Gastroesophageal sphincter (tissue), 4 donors: Measurements from ENCODE around the gene BOLA2. TPM values are rescaled to one million over a fixed set of nuclear protein-coding genes. Genes with fewer than 3 reads are reported as not detected.
"Not testable (repeated sequence)": the region's sequence is repeated elsewhere in the genome, so short reads cannot be mapped to it uniquely, and the experiment has no call there.

Experiments used
- ATAC-seq: fragments of 150-250 bp; one replicate; pipeline ENCODE4 v1.9.1; 2016; ENCODE audit warnings: mild to moderate bottlenecking, moderate library complexity
- H3K27ac ChIP-seq, 4 donors: fragments of 200-600 bp; sonication (generic) in 3 of 4; 1 replicate in 3 of 4; 2 replicates in 1 of 4; pipeline ENCODE4 v1.5.1; 2016 to 2019
- H3K27me3 ChIP-seq: fragments of 200-600 bp; sonication (generic); one replicate; pipeline ENCODE4 v1.5.1; 2019
- H3K36me3 ChIP-seq, 2 donors: fragments of 200-600 bp; sonication (generic); one replicate each; pipeline ENCODE4 v1.5.1; 2019; ENCODE audit warnings: control low read depth in 1 of 2
- H3K4me1 ChIP-seq, 3 donors: fragments of 200-600 bp; sonication (generic); 1 replicate in 2 of 3; 2 replicates in 1 of 3; pipeline ENCODE4 v1.5.1; 2016 to 2019; ENCODE audit warnings: control low read depth in 2 of 3
- H3K4me3 ChIP-seq, 2 donors: fragments of 200-600 bp; sonication (generic); one replicate each; pipeline ENCODE4 v1.5.1; 2019; ENCODE audit warnings: mild to moderate bottlenecking in 1 of 2, moderate library complexity in 1 of 2
- H3K9me3 ChIP-seq, 3 donors: fragments of 200-600 bp; sonication (generic); one replicate each; pipeline ENCODE4 v1.5.1; 2017 to 2019; ENCODE audit warnings: control low read depth in 2 of 3
- WGBS, 2 donors: methylation state at CpG; one replicate each; pipeline ENCODE4 v1.1.5; 2018; ENCODE audit warnings: low coverage in 1 of 2; 5-methylcytosine and 5-hydroxymethylcytosine counted together
- total RNA-seq, 4 donors: library from RNA; depleted of rRNA; stranded (reverse); fragments of >200 nt; gene quantifications; one replicate each; pipeline ENCODE4 v1.1.0, GENCODE V29; 2016
- TF ChIP-seq, protein P1 (sequence below), 4 experiments: fragments of 200-600 bp in 2 of 4; fragments of 450-650 bp in 2 of 4; sonication (generic) in 1 of 4; IDR thresholded peaks; one replicate each; pipeline ENCODE4 v1.5.1; 2017 to 2019; ENCODE audit warnings: antibody characterized with exemption in 4 of 4, mild to moderate bottlenecking in 2 of 4, moderate library complexity in 2 of 4

BOLA2 gene
- 1 to 10 TPM; 5.4 to 8.4 (median 7.4) TPM for total RNA-seq

DNA sequence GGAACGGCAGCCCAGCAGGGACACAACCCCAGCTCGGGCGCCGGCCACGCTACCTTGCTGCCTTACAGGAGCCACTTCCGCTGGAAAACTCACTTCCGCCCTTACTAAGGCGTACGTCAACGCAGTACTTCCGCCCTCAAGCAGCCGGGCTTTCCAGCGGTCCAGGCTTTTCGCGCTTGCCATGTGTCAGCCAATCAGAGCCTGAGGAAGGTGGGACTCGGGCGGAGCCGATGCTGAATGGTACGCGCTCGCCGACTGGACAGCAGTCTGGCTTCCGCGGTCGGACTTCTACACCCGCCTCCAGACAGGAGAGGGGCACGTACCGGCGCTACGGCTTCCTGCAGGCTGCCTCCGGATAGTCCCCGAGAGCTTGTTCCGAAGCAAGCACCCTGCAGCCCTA lies at the start of gene BOLA2, which contains the start of gene SLX1B:
TSS of gene BOLA2 (minus strand) at position 83 of the 400 bp plus-strand sequence. CDS start 98 bp downstream, outside the sequence.
TSS of gene SLX1B (plus strand) at position 265 of the 400 bp plus-strand sequence.
- ATAC-seq: peak; percentile 98
- H3K27ac ChIP-seq, H3K27me3 ChIP-seq, H3K4me3 ChIP-seq, H3K36me3 ChIP-seq, H3K9me3 ChIP-seq, H3K4me1 ChIP-seq: not testable (repeated sequence)
- WGBS, 2 donors: no CpG with 5 or more reads among the region's 33 CpGs

DNA sequence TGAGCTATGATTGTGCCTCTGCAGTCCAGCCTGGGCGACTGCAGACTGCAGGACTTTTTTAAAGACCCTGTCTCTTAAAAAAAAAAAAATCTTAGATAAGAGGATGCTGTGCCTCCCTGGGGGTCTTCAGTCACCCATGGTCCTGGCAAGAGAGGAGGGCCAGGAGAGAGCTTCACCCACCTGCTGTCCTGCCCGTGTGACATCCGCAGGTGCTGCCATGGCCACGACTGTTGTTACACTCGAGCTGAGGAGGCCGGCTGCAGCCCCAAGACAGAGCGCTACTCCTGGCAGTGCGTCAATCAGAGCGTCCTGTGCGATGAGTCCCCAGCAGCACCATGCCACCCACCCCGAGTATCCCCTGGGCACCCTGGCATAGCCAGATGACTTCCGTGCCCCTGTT lies 28.1 kb upstream of the BOLA2 start:
- not testable (repeated sequence) for H3K27me3 ChIP-seq, H3K27ac ChIP-seq, H3K36me3 ChIP-seq, H3K4me3 ChIP-seq, ATAC-seq, H3K9me3 ChIP-seq, H3K4me1 ChIP-seq
- 70% methylated on average over 2 of the region's 12 CpGs; no CpG with 5 or more reads in 1 of the 2 donors for WGBS, 2 donors

DNA sequence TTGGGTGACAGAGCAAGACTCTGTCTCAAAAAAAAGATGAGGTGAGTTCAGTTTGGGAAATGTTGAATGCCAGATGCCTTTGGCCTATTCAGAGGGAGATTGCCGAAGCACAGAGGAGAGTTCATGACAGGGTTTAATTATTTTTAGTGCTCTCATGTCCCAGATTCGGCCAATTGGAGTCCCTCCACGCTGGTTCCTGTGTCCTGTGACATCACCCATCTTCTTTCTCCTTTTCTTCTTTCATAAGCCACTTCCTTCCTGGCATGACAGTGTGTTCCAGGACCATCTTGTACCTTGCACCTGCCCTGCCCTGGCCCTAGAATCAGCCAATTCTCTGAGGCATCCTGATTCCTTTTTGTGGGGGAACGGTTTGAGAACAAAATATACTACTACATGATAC lies 17.9 kb upstream of the BOLA2 start:
- H3K4me1 ChIP-seq, H3K27ac ChIP-seq, H3K27me3 ChIP-seq, H3K36me3 ChIP-seq, H3K9me3 ChIP-seq, ATAC-seq, H3K4me3 ChIP-seq: not testable (repeated sequence)
- WGBS, 2 donors: no CpG with 5 or more reads among the region's 4 CpGs

DNA sequence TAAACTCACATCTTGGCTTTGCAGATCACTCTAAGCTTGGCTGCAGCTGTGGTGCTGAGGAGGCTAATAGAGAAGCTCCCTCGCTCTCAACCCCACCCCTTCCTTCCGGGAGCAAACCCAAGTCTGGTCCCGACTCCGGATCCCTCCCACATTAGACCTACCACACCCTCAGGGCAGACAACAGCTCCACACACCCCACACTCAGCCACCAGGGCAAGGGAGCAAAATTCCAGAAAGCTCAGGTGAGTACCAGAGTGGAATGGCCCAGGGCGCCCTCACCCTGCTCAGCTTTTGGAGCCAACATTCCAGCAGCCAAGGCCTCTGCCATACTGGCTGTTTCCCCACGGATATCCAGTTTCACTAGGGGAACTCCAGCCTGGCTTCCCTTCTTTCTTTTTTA lies 15.5 kb upstream of the BOLA2 start:
- Histone ChIP-seq H3K27ac (peak overlapping the region in 3 of 4 donors; percentile 49 to 68 (median 67)), H3K4me3 (peak overlapping the region in 1 of 2 donors; percentile 25)
- H3K9me3 ChIP-seq, H3K4me1 ChIP-seq, H3K27me3 ChIP-seq, H3K36me3 ChIP-seq: not testable (repeated sequence)
- TF ChIP-seq, protein P1, sequence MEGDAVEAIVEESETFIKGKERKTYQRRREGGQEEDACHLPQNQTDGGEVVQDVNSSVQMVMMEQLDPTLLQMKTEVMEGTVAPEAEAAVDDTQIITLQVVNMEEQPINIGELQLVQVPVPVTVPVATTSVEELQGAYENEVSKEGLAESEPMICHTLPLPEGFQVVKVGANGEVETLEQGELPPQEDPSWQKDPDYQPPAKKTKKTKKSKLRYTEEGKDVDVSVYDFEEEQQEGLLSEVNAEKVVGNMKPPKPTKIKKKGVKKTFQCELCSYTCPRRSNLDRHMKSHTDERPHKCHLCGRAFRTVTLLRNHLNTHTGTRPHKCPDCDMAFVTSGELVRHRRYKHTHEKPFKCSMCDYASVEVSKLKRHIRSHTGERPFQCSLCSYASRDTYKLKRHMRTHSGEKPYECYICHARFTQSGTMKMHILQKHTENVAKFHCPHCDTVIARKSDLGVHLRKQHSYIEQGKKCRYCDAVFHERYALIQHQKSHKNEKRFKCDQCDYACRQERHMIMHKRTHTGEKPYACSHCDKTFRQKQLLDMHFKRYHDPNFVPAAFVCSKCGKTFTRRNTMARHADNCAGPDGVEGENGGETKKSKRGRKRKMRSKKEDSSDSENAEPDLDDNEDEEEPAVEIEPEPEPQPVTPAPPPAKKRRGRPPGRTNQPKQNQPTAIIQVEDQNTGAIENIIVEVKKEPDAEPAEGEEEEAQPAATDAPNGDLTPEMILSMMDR (IDR thresholded peaks at IDR 0.05): peak in 1 of 4 experiments; percentile 10
- ATAC-seq: peak; percentile 82
- 13 to 67% methylated on average over 1 to 3 of the region's 6 CpGs for WGBS, 2 donors

DNA sequence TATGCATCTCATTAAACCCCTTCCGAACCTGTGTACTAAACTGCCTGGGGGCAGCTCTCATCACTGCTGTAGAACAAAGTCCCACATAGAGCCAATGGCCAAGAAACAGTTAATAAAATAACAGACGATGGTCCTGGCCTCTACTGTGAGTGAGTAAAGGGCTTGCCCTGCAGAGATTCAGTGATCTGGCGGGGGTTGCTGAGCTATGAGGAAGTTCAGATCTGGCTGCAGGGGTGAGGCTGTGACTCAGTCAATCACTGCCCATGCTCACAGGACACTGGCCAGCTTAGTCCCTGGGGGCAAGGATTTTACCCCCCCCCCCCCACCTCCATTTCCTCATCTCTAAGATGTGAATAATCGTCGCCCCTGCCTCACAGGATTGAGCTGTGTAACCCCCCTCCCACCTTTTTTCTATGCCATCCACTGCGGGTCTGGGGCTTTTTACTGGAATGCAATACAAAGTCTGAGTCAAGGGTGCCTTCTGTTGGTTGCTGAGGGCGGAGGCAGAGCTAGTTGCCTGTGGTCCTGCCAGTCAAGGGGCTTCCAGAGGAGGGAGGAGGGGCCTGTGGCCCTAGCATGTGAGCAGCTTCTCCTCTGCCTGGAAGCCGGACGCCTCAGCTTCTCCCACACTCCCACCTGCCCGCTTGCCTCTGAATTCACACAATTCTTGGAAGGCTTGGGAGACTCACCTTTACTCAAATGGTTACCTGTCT lies 13.7 kb upstream of the BOLA2 start:
- not testable (repeated sequence) for H3K4me3 ChIP-seq, H3K9me3 ChIP-seq, H3K4me1 ChIP-seq, H3K36me3 ChIP-seq, H3K27ac ChIP-seq, ATAC-seq, H3K27me3 ChIP-seq
- no CpG with 5 or more reads among the region's 10 CpGs for WGBS, 2 donors

DNA sequence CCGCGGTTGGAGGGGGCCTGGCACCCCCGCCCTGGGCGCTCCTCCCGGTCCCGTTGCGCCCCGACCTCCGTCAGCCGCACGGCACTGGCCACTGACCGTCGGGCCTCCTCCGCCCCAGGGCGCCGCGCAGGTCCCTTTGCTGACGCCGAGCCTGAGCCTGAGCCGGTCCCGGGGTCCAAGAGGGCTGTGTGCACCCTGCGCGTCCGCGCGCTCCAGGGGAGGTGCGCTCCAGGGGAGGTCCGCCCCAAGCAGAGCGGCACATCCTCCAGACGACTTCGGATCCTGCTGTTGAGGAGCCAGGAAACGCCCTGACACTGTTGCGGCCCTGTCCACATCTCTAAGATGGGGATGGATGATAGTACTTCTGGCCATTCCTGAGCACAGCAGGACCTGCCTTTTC lies 12.8 kb upstream of the BOLA2 start:
- ATAC-seq: peak; percentile 9
- H3K9me3 ChIP-seq, H3K36me3 ChIP-seq, H3K4me1 ChIP-seq, H3K4me3 ChIP-seq, H3K27me3 ChIP-seq, H3K27ac ChIP-seq: not testable (repeated sequence)
- no CpG with 5 or more reads among the region's 33 CpGs for WGBS, 2 donors

DNA sequence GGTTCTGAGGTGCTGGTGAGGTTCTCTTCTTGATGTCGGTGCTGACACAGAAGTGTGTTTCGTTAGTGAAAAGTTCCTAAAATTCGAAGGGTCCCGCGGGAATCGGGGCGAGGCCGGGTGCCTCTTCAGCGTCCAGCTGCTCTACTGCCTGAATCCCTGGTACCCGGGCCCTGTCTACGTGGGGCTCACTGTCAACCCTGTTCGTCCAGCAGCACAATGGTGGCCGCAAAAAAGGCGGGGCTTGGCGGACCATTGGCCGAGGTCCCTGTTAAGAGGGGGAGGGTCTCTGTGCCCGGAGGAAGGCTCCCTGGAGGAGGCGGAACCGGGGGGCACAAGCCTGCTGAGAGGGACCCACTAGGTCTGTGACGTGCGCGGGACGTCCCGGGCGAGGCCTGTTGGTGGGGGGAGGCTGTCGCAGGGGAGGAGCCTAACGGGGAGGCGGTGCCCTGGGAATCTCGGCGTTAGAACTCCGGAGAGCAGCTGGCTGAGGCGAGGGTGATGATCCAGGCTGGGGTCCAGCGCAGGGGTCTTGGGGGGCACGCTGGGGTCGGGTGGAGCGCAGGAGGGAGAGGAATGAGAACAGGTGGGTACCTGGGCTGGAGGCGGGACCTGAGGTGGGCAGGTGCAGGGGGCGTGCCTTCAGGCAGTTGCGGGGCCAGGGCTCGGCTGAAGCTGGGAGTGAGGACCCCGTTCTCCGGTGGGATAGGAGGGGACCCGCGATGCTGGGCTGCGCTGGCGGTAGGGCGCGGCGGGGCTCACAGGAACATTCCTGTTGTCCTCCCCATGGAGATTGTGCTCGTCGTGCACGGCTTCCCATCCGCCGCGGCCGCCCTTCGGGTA lies 12.1 kb upstream of the BOLA2 start:
- ATAC-seq: peak; percentile 74
- no CpG with 5 or more reads among the region's 57 CpGs for WGBS, 2 donors
- not testable (repeated sequence) for H3K36me3 ChIP-seq, H3K4me1 ChIP-seq, H3K27ac ChIP-seq, H3K27me3 ChIP-seq, H3K4me3 ChIP-seq, H3K9me3 ChIP-seq

DNA sequence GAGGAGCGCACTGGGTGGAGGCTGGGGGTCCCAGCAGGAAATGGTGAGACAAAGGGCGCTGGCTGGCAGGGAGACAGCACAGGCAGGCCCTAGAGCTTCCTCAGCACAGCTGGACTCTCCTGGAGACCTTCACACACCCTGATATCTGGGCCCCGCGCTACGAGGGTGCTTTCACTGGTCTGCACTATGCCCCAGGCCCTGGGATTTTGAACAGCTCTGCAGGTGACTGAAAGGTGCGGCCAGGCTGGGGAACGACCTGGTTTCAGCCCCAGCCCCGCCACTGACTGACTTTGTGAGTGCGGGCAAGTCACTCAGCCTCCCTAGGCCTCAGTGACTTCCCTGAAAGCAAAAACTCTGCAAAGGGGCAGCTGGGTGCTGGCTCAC lies 6.5 kb upstream of the BOLA2 start:
- H3K9me3 ChIP-seq, H3K4me3 ChIP-seq, H3K4me1 ChIP-seq, H3K36me3 ChIP-seq, H3K27me3 ChIP-seq, H3K27ac ChIP-seq: not testable (repeated sequence)
- no CpG with 5 or more reads among the region's 9 CpGs for WGBS, 2 donors
- peak; percentile 10 for ATAC-seq

DNA sequence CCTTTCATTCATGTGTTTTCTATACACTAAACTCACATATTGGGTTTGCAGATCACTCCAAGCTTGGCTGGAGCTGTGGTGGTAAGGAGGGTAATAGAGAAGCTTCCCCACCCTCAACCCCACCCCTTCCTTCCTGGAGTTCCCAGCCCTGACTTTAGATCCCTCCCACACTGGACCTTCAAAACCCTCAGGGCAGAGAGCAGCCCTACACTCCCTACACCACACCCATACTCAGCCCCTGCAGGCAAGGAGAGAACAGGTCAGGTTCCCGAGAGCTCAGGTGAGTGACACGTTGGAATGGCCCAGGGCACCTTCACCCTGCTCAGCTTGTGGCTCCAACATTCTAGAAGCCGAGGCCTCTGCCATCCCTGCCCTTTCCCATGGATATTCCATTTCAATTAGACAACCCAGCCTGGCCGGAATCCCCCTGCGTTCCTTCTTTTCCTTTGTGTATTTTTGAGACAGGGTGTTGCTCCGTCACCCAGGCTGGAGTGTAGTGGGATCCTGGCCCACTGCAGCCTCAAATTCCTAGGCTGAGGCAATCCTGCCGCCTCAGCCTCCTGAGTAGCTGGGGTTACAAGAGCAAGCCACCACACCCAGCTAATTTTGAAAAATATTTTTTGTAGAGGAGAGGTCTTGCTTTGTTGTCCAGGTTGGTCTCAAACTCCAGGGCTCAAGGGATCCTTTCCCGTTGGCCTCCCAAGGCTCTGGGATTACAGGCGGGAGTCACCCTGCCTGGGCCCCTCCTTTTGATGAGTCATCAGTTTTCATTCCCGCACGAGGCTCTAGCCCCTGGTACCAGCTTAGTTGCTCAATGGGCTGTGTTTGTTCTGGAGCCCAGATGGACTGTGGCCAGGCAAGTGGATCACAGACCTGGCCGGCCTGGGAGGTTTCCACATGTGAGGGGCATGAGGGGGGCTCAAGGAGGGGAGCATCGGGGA lies 5.8 kb upstream of the BOLA2 start, which contains the start of gene SULT1A4:
TSS of gene SULT1A4 (plus strand) at position 208 of the 941 bp plus-strand sequence. CDS start 1,473 bp downstream, outside the sequence.
- H3K27ac ChIP-seq, H3K9me3 ChIP-seq, H3K4me3 ChIP-seq, H3K4me1 ChIP-seq, H3K36me3 ChIP-seq, H3K27me3 ChIP-seq: not testable (repeated sequence)
- no CpG with 5 or more reads among the region's 13 CpGs for WGBS, 2 donors
- peak; percentile 77 for ATAC-seq

DNA sequence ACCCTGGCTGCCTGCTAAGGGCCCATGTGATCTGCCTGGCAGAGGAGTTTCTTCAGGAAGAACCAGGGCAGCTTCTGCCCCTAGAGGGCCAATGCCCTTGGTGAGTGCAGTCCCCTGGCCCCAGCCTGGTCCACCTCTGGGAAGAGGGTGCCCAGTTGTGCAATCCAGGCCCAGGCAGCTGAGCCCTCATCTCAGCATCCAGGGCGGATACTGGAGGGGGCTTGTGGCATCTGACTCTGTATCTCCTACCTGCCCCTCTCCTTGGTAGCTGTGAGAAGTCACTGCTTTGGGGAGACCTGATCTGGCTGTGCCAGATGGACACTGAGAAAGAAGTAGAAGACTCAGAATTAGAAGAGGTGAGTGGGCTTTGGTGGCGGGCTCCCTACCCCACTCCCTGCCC lies 3.5 kb upstream of the BOLA2 start:
- not testable (repeated sequence) for H3K9me3 ChIP-seq, ATAC-seq, H3K36me3 ChIP-seq, H3K4me1 ChIP-seq, H3K27ac ChIP-seq, H3K27me3 ChIP-seq, H3K4me3 ChIP-seq
- no CpG with 5 or more reads among the region's 2 CpGs for WGBS, 2 donors

DNA sequence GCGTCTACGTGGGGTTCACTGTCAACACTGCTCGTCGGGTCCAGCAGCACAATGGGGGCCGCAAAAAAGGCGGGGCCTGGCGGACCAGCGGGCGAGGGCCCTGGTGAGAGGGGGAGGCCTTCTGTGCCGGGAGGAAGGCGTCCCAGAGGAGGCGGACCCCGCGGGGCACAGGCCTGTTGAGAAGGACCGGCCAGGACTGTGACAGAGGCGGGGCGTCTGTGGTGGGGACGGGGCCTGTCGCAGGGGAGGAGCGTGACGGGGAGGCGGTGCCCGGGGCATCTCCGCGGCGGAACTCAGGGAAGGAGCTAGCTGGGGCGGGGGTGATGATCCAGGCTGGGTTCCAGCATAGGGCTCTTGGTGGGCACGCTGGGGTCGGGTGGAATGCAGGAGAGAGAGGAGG lies 677 bp upstream of the BOLA2 start:
- peak; percentile 72 for ATAC-seq
- not testable (repeated sequence) for H3K4me1 ChIP-seq, H3K27me3 ChIP-seq, H3K36me3 ChIP-seq, H3K9me3 ChIP-seq, H3K4me3 ChIP-seq, H3K27ac ChIP-seq
- no CpG with 5 or more reads among the region's 29 CpGs for WGBS, 2 donors

DNA sequence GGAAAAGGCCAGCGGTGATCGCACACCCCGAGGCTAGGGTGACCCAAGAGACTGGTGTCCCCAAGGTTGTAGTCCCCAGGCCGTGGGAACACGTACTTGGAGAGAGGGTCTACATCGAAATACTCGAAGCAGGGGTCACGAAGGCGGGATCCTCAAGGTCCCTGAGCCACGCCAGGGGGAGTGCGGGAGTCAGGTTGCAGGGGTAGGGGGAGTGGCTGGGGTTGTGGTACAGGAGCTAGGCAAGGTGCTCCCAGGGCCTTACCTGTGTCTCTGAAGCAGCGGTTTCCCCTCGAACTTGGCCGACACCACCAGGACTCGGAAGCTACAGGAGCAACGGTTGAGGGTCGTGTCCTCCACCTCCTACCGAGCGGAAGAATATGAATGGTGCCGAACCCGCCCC lies 397 bp downstream of the BOLA2 start:
- ATAC-seq, H3K27me3 ChIP-seq, H3K4me1 ChIP-seq, H3K36me3 ChIP-seq, H3K27ac ChIP-seq, H3K9me3 ChIP-seq, H3K4me3 ChIP-seq: not testable (repeated sequence)
- no CpG with 5 or more reads among the region's 21 CpGs for WGBS, 2 donors
